ENCODE results near the gene SHROOM1. TPM values are rescaled to one million over a fixed set of nuclear protein-coding genes. Genes with fewer than 3 reads are reported as not detected.

Gene SHROOM1
- total RNA-seq, 2 donors from 2014 or later: 6.6 to 14.4 TPM

DNA sequence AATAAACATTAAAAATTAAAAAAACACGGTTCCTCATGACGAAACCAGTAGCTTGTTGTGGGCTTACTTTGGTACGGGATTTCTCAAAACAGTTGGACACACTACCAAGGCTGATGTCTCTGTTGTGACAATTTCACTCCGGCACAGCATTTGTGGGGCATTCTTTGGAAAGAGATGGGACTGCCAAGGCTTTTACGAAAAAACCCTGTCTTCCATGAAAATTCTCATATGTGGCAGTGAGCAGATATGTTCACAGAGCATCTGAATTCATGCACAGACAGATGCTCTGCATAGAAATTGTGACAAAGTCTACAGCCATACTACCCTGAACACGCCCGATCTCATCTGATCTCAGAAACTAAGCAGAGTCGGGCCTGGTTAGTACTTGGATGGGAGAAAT, 17.8 kb upstream of the SHROOM1 start:
- peak; percentile 12 for DNase-seq
- no peaks in the 10 kb centered on the region for H3K36me3 ChIP-seq (ENCODE audit: control insufficient read depth, insufficient read depth, low read length)
- no peaks in the 10 kb centered on the region for H3K36me3 Mint-ChIP-seq (ENCODE audit: low read depth)
- H3K27ac Mint-ChIP-seq: no peak overlapping the region
- H3K9me3 ChIP-seq (ENCODE audit: control insufficient read depth, low read length): no peaks in the 10 kb centered on the region
- H3K4me3 ChIP-seq (ENCODE audit: low read length): no peak overlapping the region
- no peaks in the 10 kb centered on the region for H3K4me1 Mint-ChIP-seq
- H3K27me3 ChIP-seq (ENCODE audit: control insufficient read depth, insufficient read depth, low read length, poor library complexity, severe bottlenecking): no peaks in the 10 kb centered on the region
- 92 to 96% methylated on average over 5 to 8 of the region's 8 CpGs for WGBS, 2 experiments (ENCODE audit: insufficient coverage in 1 of 2, insufficient read length in 1 of 2)
- H3K27ac ChIP-seq (ENCODE audit: low read depth, low read length): no peak overlapping the region
- no peaks in the 10 kb centered on the region for H3K27me3 Mint-ChIP-seq (ENCODE audit: insufficient read depth)
- H3K4me3 Mint-ChIP-seq: no peak overlapping the region
- H3K4me1 ChIP-seq (ENCODE audit: control insufficient read depth, insufficient read depth, low read length): no peaks in the 10 kb centered on the region
- no peaks in the 10 kb centered on the region for H3K9me3 Mint-ChIP-seq
- no peak overlapping the region for H3K9ac ChIP-seq (ENCODE audit: extremely low read depth, low read length, poor library complexity, severe bottlenecking)
- TF ChIP-seq, protein P1, sequence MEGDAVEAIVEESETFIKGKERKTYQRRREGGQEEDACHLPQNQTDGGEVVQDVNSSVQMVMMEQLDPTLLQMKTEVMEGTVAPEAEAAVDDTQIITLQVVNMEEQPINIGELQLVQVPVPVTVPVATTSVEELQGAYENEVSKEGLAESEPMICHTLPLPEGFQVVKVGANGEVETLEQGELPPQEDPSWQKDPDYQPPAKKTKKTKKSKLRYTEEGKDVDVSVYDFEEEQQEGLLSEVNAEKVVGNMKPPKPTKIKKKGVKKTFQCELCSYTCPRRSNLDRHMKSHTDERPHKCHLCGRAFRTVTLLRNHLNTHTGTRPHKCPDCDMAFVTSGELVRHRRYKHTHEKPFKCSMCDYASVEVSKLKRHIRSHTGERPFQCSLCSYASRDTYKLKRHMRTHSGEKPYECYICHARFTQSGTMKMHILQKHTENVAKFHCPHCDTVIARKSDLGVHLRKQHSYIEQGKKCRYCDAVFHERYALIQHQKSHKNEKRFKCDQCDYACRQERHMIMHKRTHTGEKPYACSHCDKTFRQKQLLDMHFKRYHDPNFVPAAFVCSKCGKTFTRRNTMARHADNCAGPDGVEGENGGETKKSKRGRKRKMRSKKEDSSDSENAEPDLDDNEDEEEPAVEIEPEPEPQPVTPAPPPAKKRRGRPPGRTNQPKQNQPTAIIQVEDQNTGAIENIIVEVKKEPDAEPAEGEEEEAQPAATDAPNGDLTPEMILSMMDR (conservative IDR thresholded peaks at IDR 0.05): no peak

DNA sequence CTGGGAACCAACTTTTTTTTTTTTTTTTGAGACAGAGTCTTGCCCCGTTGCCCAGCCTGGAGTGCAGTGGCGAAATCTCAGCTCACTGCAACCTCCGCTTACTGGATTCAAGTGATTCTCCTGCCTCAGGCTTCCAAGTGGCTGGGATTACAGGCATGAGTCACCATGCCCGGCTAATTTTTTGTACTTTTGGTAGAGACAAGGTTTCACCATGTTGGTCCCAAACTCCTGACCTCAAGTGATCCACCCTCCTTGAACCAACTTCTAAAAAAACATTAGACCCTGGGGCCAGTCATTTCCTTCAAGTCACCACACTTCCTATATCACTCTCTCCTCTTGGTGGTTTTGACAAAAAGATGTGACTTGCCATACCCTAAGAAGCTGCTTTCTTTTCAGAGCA, 10.9 kb upstream of the SHROOM1 start:
- H3K27ac ChIP-seq (ENCODE audit: low read depth, low read length): no peak overlapping the region
- no peaks in the 10 kb centered on the region for H3K27me3 ChIP-seq (ENCODE audit: control insufficient read depth, insufficient read depth, low read length, poor library complexity, severe bottlenecking)
- peaks cover 8% of the 10 kb centered on the region for H3K4me1 Mint-ChIP-seq
- H3K36me3 Mint-ChIP-seq (ENCODE audit: low read depth): no peaks in the 10 kb centered on the region
- no peaks in the 10 kb centered on the region for H3K9me3 ChIP-seq (ENCODE audit: control insufficient read depth, low read length)
- 90 to 93% methylated on average over 4 of the region's 4 CpGs for WGBS, 2 experiments (ENCODE audit: insufficient coverage in 1 of 2, insufficient read length in 1 of 2)
- no peaks in the 10 kb centered on the region for H3K9me3 Mint-ChIP-seq
- H3K27me3 Mint-ChIP-seq (ENCODE audit: insufficient read depth): no peaks in the 10 kb centered on the region
- TF ChIP-seq, protein P1 (conservative IDR thresholded peaks at IDR 0.05): no peak
- H3K4me1 ChIP-seq (ENCODE audit: control insufficient read depth, insufficient read depth, low read length): no peaks in the 10 kb centered on the region
- no peak overlapping the region for H3K9ac ChIP-seq (ENCODE audit: extremely low read depth, low read length, poor library complexity, severe bottlenecking)
- H3K4me3 ChIP-seq (ENCODE audit: low read length): no peak overlapping the region
- no peaks in the 10 kb centered on the region for H3K36me3 ChIP-seq (ENCODE audit: control insufficient read depth, insufficient read depth, low read length)
- no peak for DNase-seq
- H3K4me3 Mint-ChIP-seq: no peak overlapping the region
- no peak overlapping the region for H3K27ac Mint-ChIP-seq

DNA sequence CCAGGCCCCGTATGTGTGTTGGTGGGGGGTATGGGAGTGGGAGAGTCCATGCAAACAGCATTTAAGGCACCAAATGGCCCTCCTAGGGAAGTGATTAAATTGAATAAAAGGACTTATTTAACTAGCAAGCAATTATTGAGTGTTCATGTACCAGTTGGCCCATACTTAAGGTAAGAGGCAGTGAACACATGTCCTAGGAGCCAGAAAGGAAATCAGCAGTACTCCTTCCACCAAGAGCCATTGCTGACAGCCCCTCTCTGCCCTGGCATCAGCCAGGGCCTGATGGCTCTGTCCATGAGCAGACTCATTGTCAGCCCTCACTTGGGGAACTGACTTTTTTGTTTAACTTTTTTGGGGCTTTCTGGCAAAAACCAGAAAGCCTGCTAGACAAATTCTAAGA, 10.4 kb upstream of the SHROOM1 start:
- Mint-ChIP-seq H3K27me3 (ENCODE audit: insufficient read depth) (no peaks in the 10 kb centered on the region), H3K9me3 (no peaks in the 10 kb centered on the region), H3K36me3 (ENCODE audit: low read depth) (no peaks in the 10 kb centered on the region), H3K4me1 (peaks cover 8% of the 10 kb centered on the region), H3K4me3 (no peak overlapping the region), H3K27ac (no peak overlapping the region)
- no peaks in the 10 kb centered on the region for H3K27me3 ChIP-seq (ENCODE audit: control insufficient read depth, insufficient read depth, low read length, poor library complexity, severe bottlenecking)
- 83 to 96% methylated on average over 1 of the region's 1 CpG for WGBS, 2 experiments (ENCODE audit: insufficient coverage in 1 of 2, insufficient read length in 1 of 2)
- H3K4me1 ChIP-seq (ENCODE audit: control insufficient read depth, insufficient read depth, low read length): no peaks in the 10 kb centered on the region
- no peak overlapping the region for H3K4me3 ChIP-seq (ENCODE audit: low read length)
- peak; percentile 25 for DNase-seq
- no peak overlapping the region for H3K9ac ChIP-seq (ENCODE audit: extremely low read depth, low read length, poor library complexity, severe bottlenecking)
- TF ChIP-seq, protein P1 (conservative IDR thresholded peaks at IDR 0.05): no peak
- no peaks in the 10 kb centered on the region for H3K9me3 ChIP-seq (ENCODE audit: control insufficient read depth, low read length)
- no peaks in the 10 kb centered on the region for H3K36me3 ChIP-seq (ENCODE audit: control insufficient read depth, insufficient read depth, low read length)
- H3K27ac ChIP-seq (ENCODE audit: low read depth, low read length): no peak overlapping the region

All from endodermal cell (in vitro differentiated cells).